ENCODE results near the gene MYH9. TPM values are rescaled to one million over a fixed set of nuclear protein-coding genes. Genes with fewer than 3 reads are reported as not detected.

MYH9 gene
- total and polyA plus RNA-seq, 2 experiments from 2014 or later: 58.4 to 233 TPM

GRCh38 chr22:36362932-36363331 is 24.8 kb downstream of the MYH9 start:
- no peak overlapping the region for H3K4me3 Mint-ChIP-seq
- peaks cover 23% of the 10 kb centered on the region for H3K27me3 Mint-ChIP-seq (ENCODE audit: insufficient read depth, low read depth, poor library complexity)
- no peaks in the 10 kb centered on the region for H3K9me3 Mint-ChIP-seq
- Histone ChIP-seq H3K27ac (ENCODE audit: low read depth) (peak overlapping the region; percentile 83), H4K20me1 (replicated peaks; ENCODE audit: insufficient read depth) (peaks cover 36% of the 10 kb centered on the region), H3K4me1 (ENCODE audit: insufficient read depth) (peaks cover 90% of the 10 kb centered on the region), H3K9me2 (ENCODE audit: insufficient read depth) (peaks cover 3% of the 10 kb centered on the region), H2AFZ (no peak overlapping the region), H3K4me3 (no peak overlapping the region), H3F3A (replicated peaks; ENCODE audit: low read depth) (peaks cover 11% of the 10 kb centered on the region), H3K27me3 (ENCODE audit: insufficient read depth) (no peaks in the 10 kb centered on the region), H3K79me2 (replicated peaks; ENCODE audit: insufficient read depth) (peaks cover 99% of the 10 kb centered on the region), H3K4me2 (0 out of 2 replicates have a peak overlapping the region, but pooled peaks have one; percentile 49), H3K36me3 (ENCODE audit: insufficient read depth) (no peaks in the 10 kb centered on the region)
- peaks cover 10% of the 10 kb centered on the region for H3K36me3 Mint-ChIP-seq (ENCODE audit: low read depth)
- ATAC-seq: no peak
- no peak for DNase-seq (ENCODE audit: low spot score)
- peak overlapping the region; percentile 17 for H3K27ac Mint-ChIP-seq
- no peak for TF ChIP-seq ZNF462 (CRISPR knock-in tag; IDR thresholded peaks at IDR 0.05)
- TF ChIP-seq POLR2AphosphoS5 (IDR thresholded peaks at IDR 0.05; ENCODE audit: low read depth): no peak
- TF ChIP-seq ZNF114 (CRISPR knock-in tag; IDR thresholded peaks at IDR 0.05): no peak
- TF ChIP-seq REST (IDR thresholded peaks at IDR 0.05; ENCODE audit: unreplicated experiment): no peak
- TF ChIP-seq EZH2 (IDR thresholded peaks at IDR 0.05; ENCODE audit: low read depth, unreplicated experiment): no peak
- TF ChIP-seq STAT1 (IDR thresholded peaks at IDR 0.05; ENCODE audit: unreplicated experiment): no peak
- TF ChIP-seq ZNF331 (CRISPR knock-in tag; IDR thresholded peaks at IDR 0.05; ENCODE audit: low read depth): no peak
- TF ChIP-seq NANOG (IDR thresholded peaks at IDR 0.05; ENCODE audit: borderline replicate concordance): no peak
- TF ChIP-seq CREB1 (CRISPR knock-in tag; IDR thresholded peaks at IDR 0.05; ENCODE audit: low read depth): no peak
- no peak for TF ChIP-seq JUNB (IDR thresholded peaks at IDR 0.05; ENCODE audit: unreplicated experiment)
- no peak for TF ChIP-seq CTCF (conservative IDR thresholded peaks at IDR 0.05; ENCODE audit: low read depth in 2 of 2)
- TF ChIP-seq EZH2phosphoT487 (IDR thresholded peaks at IDR 0.05; ENCODE audit: unreplicated experiment): no peak
- TF ChIP-seq ETS1 (IDR thresholded peaks at IDR 0.05): no peak
- H3K4me1 Mint-ChIP-seq: peaks cover 88% of the 10 kb centered on the region
